SK-N-SH treated with all-trans-retinoic acid at 6 μM for 48 hours (cell line): ENCODE results near the gene TTBK2.
A peak's percentile ranks its signal among the peaks of the same experiment; 100 is the strongest.

Source experiments
- ATAC-seq: fragments of 200-7000 bp; cut with Tn5 transposase; 3 replicates; pipeline ENCODE4 v1.9.1; 2020; ENCODE audit warnings: mild to moderate bottlenecking, moderate library complexity
- ARNTL ChIP-seq: fragments of 450-650 bp; formaldehyde crosslinking; IDR thresholded peaks from 2 replicates; pipeline ENCODE4 v1.5.0; 2020; ENCODE audit warnings: low read depth, mild to moderate bottlenecking, moderate library complexity, borderline replicate concordance
- BACH2 ChIP-seq: fragments of 250-450 bp; sonication (Bioruptor Pico); IDR thresholded peaks from 2 replicates; pipeline ENCODE4 v1.9.0; 2021; ENCODE audit warnings: mild to moderate bottlenecking, borderline replicate concordance
- CSDC2 ChIP-seq: fragments of 250-450 bp; sonication (Bioruptor Pico); IDR thresholded peaks from 2 replicates; pipeline ENCODE4 v1.5.0; 2020; ENCODE audit warnings: mild to moderate bottlenecking, moderate library complexity
- ESRRG ChIP-seq: fragments of 250-450 bp; sonication (Bioruptor Pico); IDR thresholded peaks from 2 replicates; pipeline ENCODE4 v1.6.1; 2021; ENCODE audit warnings: mild to moderate bottlenecking
- GLIS3 ChIP-seq: fragments of 250-450 bp; sonication (Bioruptor Pico); IDR thresholded peaks from 2 replicates; pipeline ENCODE4 v1.5.0; 2020; ENCODE audit warnings: mild to moderate bottlenecking, moderate library complexity
- ISL1 ChIP-seq: fragments of 250-450 bp; sonication (Bioruptor Pico); IDR thresholded peaks from 2 replicates; pipeline ENCODE4 v2.1.2; 2022; ENCODE audit warnings: mild to moderate bottlenecking, moderate library complexity
- RARB ChIP-seq: fragments of 250-450 bp; sonication (Bioruptor Pico); IDR thresholded peaks from 2 replicates; pipeline ENCODE4 v1.8.0; 2021; ENCODE audit warnings: mild to moderate bottlenecking, moderate library complexity
- SNAI2 ChIP-seq: fragments of 250-450 bp; sonication (Bioruptor Pico); IDR thresholded peaks from 2 replicates; pipeline ENCODE4 v1.5.0; 2020; ENCODE audit warnings: mild to moderate bottlenecking, moderate library complexity
- TCF4 ChIP-seq: fragments of 250-450 bp; sonication (Bioruptor Pico); IDR thresholded peaks from 2 replicates; pipeline ENCODE4 v1.8.0; 2021; ENCODE audit warnings: mild to moderate bottlenecking, moderate library complexity, borderline replicate concordance
- TOX ChIP-seq: fragments of 250-450 bp; sonication (Bioruptor Pico); IDR thresholded peaks from 2 replicates; pipeline ENCODE4 v1.8.0; 2021; ENCODE audit warnings: mild to moderate bottlenecking, moderate library complexity, borderline replicate concordance
- ZC3H10 ChIP-seq: fragments of 250-450 bp; sonication (Bioruptor Pico); IDR thresholded peaks from 2 replicates; pipeline ENCODE4 v1.5.1; 2021; ENCODE audit warnings: mild to moderate bottlenecking, moderate library complexity
- ZFP3 ChIP-seq: fragments of 250-450 bp; sonication (Bioruptor Pico); IDR thresholded peaks from 2 replicates; pipeline ENCODE4 v1.5.0; 2020; ENCODE audit warnings: mild to moderate bottlenecking, moderate library complexity
- ZFP30 ChIP-seq: fragments of 450-650 bp; formaldehyde crosslinking; IDR thresholded peaks from 2 replicates; pipeline ENCODE4 v1.5.0; 2022; ENCODE audit warnings: mild to moderate bottlenecking, moderate library complexity
- ZNF70 ChIP-seq: fragments of 450-650 bp; formaldehyde crosslinking; IDR thresholded peaks from 2 replicates; pipeline ENCODE4 v1.5.0; 2020; ENCODE audit warnings: mild to moderate bottlenecking, moderate library complexity
- ZNF8 ChIP-seq: fragments of 450-650 bp; formaldehyde crosslinking; IDR thresholded peaks from 2 replicates; pipeline ENCODE4 v1.5.0; 2020; ENCODE audit warnings: mild to moderate bottlenecking, moderate library complexity
- TF ChIP-seq, protein P1 (sequence below): fragments of 250-450 bp; sonication (Bioruptor Pico); IDR thresholded peaks from 2 replicates; pipeline ENCODE4 v1.5.0; 2020; ENCODE audit warnings: mild to moderate bottlenecking, moderate library complexity
- TF ChIP-seq, protein P2 (sequence below): fragments of 250-450 bp; sonication (Bioruptor Pico); IDR thresholded peaks from 2 replicates; pipeline ENCODE4 v1.8.0; 2021; ENCODE audit warnings: low read depth, mild to moderate bottlenecking, moderate library complexity, borderline replicate concordance
- TF ChIP-seq, protein P3 (sequence below): fragments of 250-450 bp; sonication (Bioruptor Pico); IDR thresholded peaks from 2 replicates; pipeline ENCODE4 v1.5.1; 2021; ENCODE audit warnings: mild to moderate bottlenecking, moderate library complexity
- TF ChIP-seq, protein P4 (sequence below): fragments of 250-450 bp; sonication (Bioruptor Pico); IDR thresholded peaks from 2 replicates; pipeline ENCODE4 v1.8.0; 2020; ENCODE audit warnings: mild to moderate bottlenecking, moderate library complexity, borderline replicate concordance
- TF ChIP-seq, protein P5 (sequence below): fragments of 250-450 bp; sonication (Bioruptor Pico); IDR thresholded peaks from 2 replicates; pipeline ENCODE4 v1.5.1; 2020; ENCODE audit warnings: low read depth, mild to moderate bottlenecking, moderate library complexity

Gene TTBK2

DNA sequence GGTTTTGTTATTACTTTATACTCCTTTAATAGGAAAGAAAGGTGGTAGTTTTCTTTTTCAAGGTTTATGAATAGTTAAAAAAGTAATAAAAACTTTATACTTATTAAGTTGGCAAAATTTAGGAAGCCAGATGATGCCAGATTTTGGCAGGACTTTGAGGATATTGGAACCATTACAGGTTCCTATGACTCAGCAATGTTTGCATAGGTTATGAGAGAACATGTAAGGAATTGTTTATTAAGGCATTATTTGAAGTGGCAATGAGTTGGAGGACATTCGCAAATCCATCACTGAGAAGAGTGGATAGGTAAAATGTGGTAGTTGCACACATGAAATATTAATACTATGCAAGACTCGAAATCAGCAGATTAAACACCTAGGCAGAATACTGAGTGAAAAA is 213.5 kb downstream of the TTBK2 start:
- no peak for ATAC-seq

DNA sequence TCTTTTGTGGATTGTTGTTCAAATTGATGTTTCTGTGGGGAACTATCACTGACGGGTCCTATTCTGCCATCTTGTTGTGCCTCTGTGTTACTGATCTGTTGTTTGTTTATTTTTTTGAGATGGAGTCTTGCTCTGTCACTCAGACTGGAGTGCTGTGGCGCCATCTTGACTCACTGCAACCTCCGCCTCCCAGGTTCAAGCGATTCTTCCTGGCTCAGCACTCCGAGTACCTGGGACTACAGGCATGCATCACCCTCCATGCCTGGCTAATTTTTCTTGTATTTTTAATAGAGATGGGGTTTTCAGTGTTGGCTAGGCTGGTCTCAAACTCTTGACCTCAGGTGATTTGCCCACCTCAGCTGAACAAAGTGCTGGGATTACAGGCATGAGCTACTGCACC is 215.2 kb downstream of the TTBK2 start:
- no peak for ATAC-seq
- TF ChIP-seq CSDC2, result no peak
- no peak for TF ChIP-seq ARNTL (CRISPR knock-in tag)
- no peak for TF ChIP-seq ESRRG (CRISPR knock-in tag)
- no peak for TF ChIP-seq TOX
- TF ChIP-seq ZFP3 (CRISPR knock-in tag), result no peak
- TF ChIP-seq ISL1 (CRISPR knock-in tag), result no peak
- no peak for TF ChIP-seq BACH2 (CRISPR knock-in tag)
- no peak for TF ChIP-seq SNAI2 (CRISPR knock-in tag)
- TF ChIP-seq, protein P1, sequence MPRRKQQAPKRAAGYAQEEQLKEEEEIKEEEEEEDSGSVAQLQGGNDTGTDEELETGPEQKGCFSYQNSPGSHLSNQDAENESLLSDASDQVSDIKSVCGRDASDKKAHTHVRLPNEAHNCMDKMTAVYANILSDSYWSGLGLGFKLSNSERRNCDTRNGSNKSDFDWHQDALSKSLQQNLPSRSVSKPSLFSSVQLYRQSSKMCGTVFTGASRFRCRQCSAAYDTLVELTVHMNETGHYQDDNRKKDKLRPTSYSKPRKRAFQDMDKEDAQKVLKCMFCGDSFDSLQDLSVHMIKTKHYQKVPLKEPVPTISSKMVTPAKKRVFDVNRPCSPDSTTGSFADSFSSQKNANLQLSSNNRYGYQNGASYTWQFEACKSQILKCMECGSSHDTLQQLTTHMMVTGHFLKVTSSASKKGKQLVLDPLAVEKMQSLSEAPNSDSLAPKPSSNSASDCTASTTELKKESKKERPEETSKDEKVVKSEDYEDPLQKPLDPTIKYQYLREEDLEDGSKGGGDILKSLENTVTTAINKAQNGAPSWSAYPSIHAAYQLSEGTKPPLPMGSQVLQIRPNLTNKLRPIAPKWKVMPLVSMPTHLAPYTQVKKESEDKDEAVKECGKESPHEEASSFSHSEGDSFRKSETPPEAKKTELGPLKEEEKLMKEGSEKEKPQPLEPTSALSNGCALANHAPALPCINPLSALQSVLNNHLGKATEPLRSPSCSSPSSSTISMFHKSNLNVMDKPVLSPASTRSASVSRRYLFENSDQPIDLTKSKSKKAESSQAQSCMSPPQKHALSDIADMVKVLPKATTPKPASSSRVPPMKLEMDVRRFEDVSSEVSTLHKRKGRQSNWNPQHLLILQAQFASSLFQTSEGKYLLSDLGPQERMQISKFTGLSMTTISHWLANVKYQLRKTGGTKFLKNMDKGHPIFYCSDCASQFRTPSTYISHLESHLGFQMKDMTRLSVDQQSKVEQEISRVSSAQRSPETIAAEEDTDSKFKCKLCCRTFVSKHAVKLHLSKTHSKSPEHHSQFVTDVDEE (CRISPR knock-in tag), result no peak
- TF ChIP-seq ZNF8 (CRISPR knock-in tag), result no peak
- TF ChIP-seq ZC3H10 (CRISPR knock-in tag), result no peak
- TF ChIP-seq, protein P2, sequence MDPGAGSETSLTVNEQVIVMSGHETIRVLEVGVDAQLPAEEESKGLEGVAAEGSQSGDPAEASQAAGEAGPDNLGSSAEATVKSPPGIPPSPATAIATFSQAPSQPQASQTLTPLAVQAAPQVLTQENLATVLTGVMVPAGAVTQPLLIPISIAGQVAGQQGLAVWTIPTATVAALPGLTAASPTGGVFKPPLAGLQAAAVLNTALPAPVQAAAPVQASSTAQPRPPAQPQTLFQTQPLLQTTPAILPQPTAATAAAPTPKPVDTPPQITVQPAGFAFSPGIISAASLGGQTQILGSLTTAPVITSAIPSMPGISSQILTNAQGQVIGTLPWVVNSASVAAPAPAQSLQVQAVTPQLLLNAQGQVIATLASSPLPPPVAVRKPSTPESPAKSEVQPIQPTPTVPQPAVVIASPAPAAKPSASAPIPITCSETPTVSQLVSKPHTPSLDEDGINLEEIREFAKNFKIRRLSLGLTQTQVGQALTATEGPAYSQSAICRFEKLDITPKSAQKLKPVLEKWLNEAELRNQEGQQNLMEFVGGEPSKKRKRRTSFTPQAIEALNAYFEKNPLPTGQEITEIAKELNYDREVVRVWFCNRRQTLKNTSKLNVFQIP (CRISPR knock-in tag), result no peak
- TF ChIP-seq ZFP30 (CRISPR knock-in tag), result no peak
- TF ChIP-seq, protein P3, sequence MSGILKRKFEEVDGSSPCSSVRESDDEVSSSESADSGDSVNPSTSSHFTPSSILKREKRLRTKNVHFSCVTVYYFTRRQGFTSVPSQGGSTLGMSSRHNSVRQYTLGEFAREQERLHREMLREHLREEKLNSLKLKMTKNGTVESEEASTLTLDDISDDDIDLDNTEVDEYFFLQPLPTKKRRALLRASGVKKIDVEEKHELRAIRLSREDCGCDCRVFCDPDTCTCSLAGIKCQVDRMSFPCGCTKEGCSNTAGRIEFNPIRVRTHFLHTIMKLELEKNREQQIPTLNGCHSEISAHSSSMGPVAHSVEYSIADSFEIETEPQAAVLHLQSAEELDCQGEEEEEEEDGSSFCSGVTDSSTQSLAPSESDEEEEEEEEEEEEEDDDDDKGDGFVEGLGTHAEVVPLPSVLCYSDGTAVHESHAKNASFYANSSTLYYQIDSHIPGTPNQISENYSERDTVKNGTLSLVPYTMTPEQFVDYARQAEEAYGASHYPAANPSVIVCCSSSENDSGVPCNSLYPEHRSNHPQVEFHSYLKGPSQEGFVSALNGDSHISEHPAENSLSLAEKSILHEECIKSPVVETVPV (CRISPR knock-in tag), result no peak
- TF ChIP-seq, protein P4, sequence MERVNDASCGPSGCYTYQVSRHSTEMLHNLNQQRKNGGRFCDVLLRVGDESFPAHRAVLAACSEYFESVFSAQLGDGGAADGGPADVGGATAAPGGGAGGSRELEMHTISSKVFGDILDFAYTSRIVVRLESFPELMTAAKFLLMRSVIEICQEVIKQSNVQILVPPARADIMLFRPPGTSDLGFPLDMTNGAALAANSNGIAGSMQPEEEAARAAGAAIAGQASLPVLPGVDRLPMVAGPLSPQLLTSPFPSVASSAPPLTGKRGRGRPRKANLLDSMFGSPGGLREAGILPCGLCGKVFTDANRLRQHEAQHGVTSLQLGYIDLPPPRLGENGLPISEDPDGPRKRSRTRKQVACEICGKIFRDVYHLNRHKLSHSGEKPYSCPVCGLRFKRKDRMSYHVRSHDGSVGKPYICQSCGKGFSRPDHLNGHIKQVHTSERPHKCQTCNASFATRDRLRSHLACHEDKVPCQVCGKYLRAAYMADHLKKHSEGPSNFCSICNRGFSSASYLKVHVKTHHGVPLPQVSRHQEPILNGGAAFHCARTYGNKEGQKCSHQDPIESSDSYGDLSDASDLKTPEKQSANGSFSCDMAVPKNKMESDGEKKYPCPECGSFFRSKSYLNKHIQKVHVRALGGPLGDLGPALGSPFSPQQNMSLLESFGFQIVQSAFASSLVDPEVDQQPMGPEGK (CRISPR knock-in tag), result no peak
- no peak for TF ChIP-seq GLIS3 (CRISPR knock-in tag)
- TF ChIP-seq TCF4 (CRISPR knock-in tag), result no peak
- TF ChIP-seq RARB (CRISPR knock-in tag), result no peak
- TF ChIP-seq, protein P5, sequence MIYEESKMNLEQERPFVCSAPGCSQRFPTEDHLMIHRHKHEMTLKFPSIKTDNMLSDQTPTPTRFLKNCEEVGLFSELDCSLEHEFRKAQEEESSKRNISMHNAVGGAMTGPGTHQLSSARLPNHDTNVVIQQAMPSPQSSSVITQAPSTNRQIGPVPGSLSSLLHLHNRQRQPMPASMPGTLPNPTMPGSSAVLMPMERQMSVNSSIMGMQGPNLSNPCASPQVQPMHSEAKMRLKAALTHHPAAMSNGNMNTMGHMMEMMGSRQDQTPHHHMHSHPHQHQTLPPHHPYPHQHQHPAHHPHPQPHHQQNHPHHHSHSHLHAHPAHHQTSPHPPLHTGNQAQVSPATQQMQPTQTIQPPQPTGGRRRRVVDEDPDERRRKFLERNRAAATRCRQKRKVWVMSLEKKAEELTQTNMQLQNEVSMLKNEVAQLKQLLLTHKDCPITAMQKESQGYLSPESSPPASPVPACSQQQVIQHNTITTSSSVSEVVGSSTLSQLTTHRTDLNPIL (CRISPR knock-in tag), result no peak

More for the DNA sequence above, 213.5 kb downstream of the TTBK2 start:
- no peak for TF ChIP-seq ZFP30 (CRISPR knock-in tag)
- TF ChIP-seq ZC3H10 (CRISPR knock-in tag), result no peak
- TF ChIP-seq ISL1 (CRISPR knock-in tag), result no peak
- no peak for TF ChIP-seq ZFP3 (CRISPR knock-in tag)
- no peak for TF ChIP-seq ESRRG (CRISPR knock-in tag)
- TF ChIP-seq RARB (CRISPR knock-in tag), result no peak
- TF ChIP-seq, protein P3 (CRISPR knock-in tag), result no peak
- no peak for TF ChIP-seq SNAI2 (CRISPR knock-in tag)

DNA sequence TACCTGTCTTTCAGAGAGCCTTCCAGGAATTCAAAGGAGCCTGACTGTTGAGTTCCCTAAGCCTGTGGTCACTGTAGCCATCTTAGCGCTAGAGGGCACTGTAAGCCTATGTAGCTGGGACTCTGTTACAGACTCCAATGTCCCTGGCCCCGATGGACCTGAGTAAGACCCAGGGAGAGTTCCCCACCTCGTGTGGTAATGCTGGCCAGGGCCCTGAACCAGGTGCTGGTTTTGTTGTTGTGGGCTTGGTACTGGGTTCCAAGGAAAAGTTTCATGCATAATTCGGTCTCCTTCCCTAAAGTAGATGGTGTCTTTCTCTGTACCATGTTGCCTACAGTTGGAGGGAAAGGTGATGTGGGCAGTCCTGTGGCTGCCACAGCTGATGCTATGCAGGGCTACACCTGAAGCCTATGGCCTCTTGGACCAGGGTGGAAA is 216.1 kb downstream of the TTBK2 start:
- ATAC-seq, result peak; percentile 100
- TF ChIP-seq ARNTL (CRISPR knock-in tag), result no peak
- no peak for TF ChIP-seq TOX
- no peak for TF ChIP-seq ISL1 (CRISPR knock-in tag)
- no peak for TF ChIP-seq ZNF70 (CRISPR knock-in tag)
- TF ChIP-seq GLIS3 (CRISPR knock-in tag), result no peak
- TF ChIP-seq, protein P2 (CRISPR knock-in tag), result no peak
- TF ChIP-seq, protein P1 (CRISPR knock-in tag), result no peak
